ENCODE data around the gene KNCN. TPM values are rescaled to one million over a fixed set of nuclear protein-coding genes. Genes with fewer than 3 reads are reported as not detected.
A peak's percentile ranks its signal among the peaks of the same experiment; 100 is the strongest.

The KNCN gene
- total RNA-seq: under 1 TPM in 1 of 5 donors, not detected in 4; 0.14 TPM
- not detected for total RNA-seq (2013)
- 0 to 0.22 (median 0) reads per million in 29 experiments for total RNA-seq

GRCh38 chr1:46551597-46552095 is at the start of gene KNCN:
Gene KNCN (minus strand): TSS chr1:46551647. CDS start chr1:46551215, 432 bp downstream.
- no peak within 1 kb of the TSS for H3K4me3 Mint-ChIP-seq
- no peaks in the 10 kb centered on the region for H3K36me3 Mint-ChIP-seq
- Histone ChIP-seq H3K36me3 (ENCODE audit: control insufficient read depth in 2 of 2, extremely low read depth in 1 of 2, insufficient read depth in 1 of 2, low read length in 1 of 2) (no peaks in the 10 kb centered on the region), H3K27me3 (replicated peaks in 1 of 2; ENCODE audit: control insufficient read depth in 2 of 2, extremely low read depth in 1 of 2, insufficient read depth in 2 of 2, low read length in 1 of 2) (peaks cover 0 to 36% of the 10 kb centered on the region in 2 experiments), H3K4me3 (ENCODE audit: control insufficient read depth in 1 of 2, extremely low read depth in 1 of 2, low read length in 1 of 2) (no peak within 1 kb of the TSS), H3K4me1 (ENCODE audit: control insufficient read depth in 1 of 2, extremely low read depth in 1 of 2, insufficient read depth in 2 of 2, low read length in 2 of 2) (peaks cover 0 to 22% of the 10 kb centered on the region in 2 experiments), H3K27ac (ENCODE audit: low read length) (no peak within 1 kb of the TSS), H3K9me3 (no peaks in the 10 kb centered on the region)
- ChIA-PET CTCF (no interaction called here), POLR2A (no interaction called here)
- H3K9me3 Mint-ChIP-seq: no peaks in the 10 kb centered on the region
- DNase-seq (no peak), ATAC-seq (replicated peaks in 1 of 4) (no peak)
- WGBS (ENCODE audit: insufficient coverage): 77% methylated on average over 5 of the region's 6 CpGs
- H3K27me3 Mint-ChIP-seq: peaks cover 2 to 6% of the 10 kb centered on the region in 2 donors
- no peak within 1 kb of the TSS for H3K27ac Mint-ChIP-seq
- peaks cover 10 to 13% (median 12%) of the 10 kb centered on the region in 3 donors for H3K4me1 Mint-ChIP-seq

- Histone ChIP-seq H3K27me3 (replicated peaks in 1 of 2; ENCODE audit: control insufficient read depth in 2 of 2, extremely low read depth in 1 of 2, insufficient read depth in 2 of 2, low read length in 1 of 2) (no peaks in the 10 kb centered on the region), H3K4me1 (ENCODE audit: control insufficient read depth in 1 of 2, extremely low read depth in 1 of 2, insufficient read depth in 2 of 2, low read length in 2 of 2) (peaks cover 9 to 38% of the 10 kb centered on the region in 2 experiments), H3K9me3 (no peaks in the 10 kb centered on the region), H3K4me3 (ENCODE audit: control insufficient read depth in 1 of 2, extremely low read depth in 1 of 2, low read length in 1 of 2) (no peak overlapping the region), H3K27ac (ENCODE audit: low read length) (no peak overlapping the region), H3K36me3 (ENCODE audit: control insufficient read depth in 2 of 2, extremely low read depth in 1 of 2, insufficient read depth in 1 of 2, low read length in 1 of 2) (no peaks in the 10 kb centered on the region)
- Mint-ChIP-seq H3K36me3 (peaks cover 15% of the 10 kb centered on the region), H3K27ac (peak overlapping the region; percentile 78 to 79), H3K4me3 (peak overlapping the region in 1 of 3 donors; percentile 4), H3K4me1 (peaks cover 76 to 86% (median 76%) of the 10 kb centered on the region in 3 donors), H3K9me3 (no peaks in the 10 kb centered on the region), H3K27me3 (no peaks in the 10 kb centered on the region)
- DNase-seq (no peak), ATAC-seq (replicated peaks in 1 of 4) (no peak)
- WGBS (ENCODE audit: insufficient coverage): 68% methylated on average over 9 of the region's 9 CpGs
- CTCF ChIA-PET: no interaction called here
- POLR2A ChIA-PET: interaction anchor here in 1 of 2 donors (0.6 kb wide), 2 partner anchors 59 to 186 kb away, joined by 3 to 4 read pairs; no protein-coding TSS in a partner anchor
Observed at GRCh38 chr1:46599059-46599970, 47.9 kb upstream of the KNCN start.

- peaks cover 6 to 20% of the 10 kb centered on the region in 2 donors for H3K36me3 ChIP-seq (ENCODE audit: control insufficient read depth in 2 of 2, extremely low read depth in 1 of 2, insufficient read depth in 1 of 2, low read length in 1 of 2)
- Mint-ChIP-seq H3K27me3 (no peaks in the 10 kb centered on the region), H3K4me1 (peaks cover 63 to 72% (median 64%) of the 10 kb centered on the region in 3 donors), H3K9me3 (no peaks in the 10 kb centered on the region), H3K36me3 (peaks cover 39% of the 10 kb centered on the region), H3K4me3 (no peak overlapping the region), H3K27ac (peak overlapping the region; percentile 50)
- CTCF ChIA-PET: interaction anchor here in 1 of 2 donors (0.9 kb wide), 1 partner anchor 19 kb away, joined by 3 read pairs; no protein-coding TSS in a partner anchor
- H3K4me1 ChIP-seq (ENCODE audit: control insufficient read depth in 1 of 2, extremely low read depth in 1 of 2, insufficient read depth in 2 of 2, low read length in 2 of 2): peaks cover 3 to 23% of the 10 kb centered on the region in 2 experiments
- WGBS (ENCODE audit: insufficient coverage): no CpG with 5 or more reads among the region's 3 CpGs
- no peaks in the 10 kb centered on the region for H3K9me3 ChIP-seq
- ATAC-seq (replicated peaks in 1 of 4) (no peak), DNase-seq (no peak)
- H3K27me3 ChIP-seq (replicated peaks in 1 of 2; ENCODE audit: control insufficient read depth in 2 of 2, extremely low read depth in 1 of 2, insufficient read depth in 2 of 2, low read length in 1 of 2): no peaks in the 10 kb centered on the region
- H3K4me3 ChIP-seq (ENCODE audit: control insufficient read depth in 1 of 2, extremely low read depth in 1 of 2, low read length in 1 of 2): no peak overlapping the region
- H3K27ac ChIP-seq (ENCODE audit: low read length): no peak overlapping the region
- POLR2A ChIA-PET: no interaction called here
Observed at GRCh38 chr1:46596846-46597245, 45.4 kb upstream of the KNCN start.

GRCh38 chr1:46596036-46596435 is 44.6 kb upstream of the KNCN start:
- H3K9me3 ChIP-seq: no peaks in the 10 kb centered on the region
- DNase-seq (no peak), ATAC-seq (replicated peaks in 1 of 4) (no peak)
- Mint-ChIP-seq H3K4me1 (peaks cover 55 to 65% (median 56%) of the 10 kb centered on the region in 3 donors), H3K27me3 (no peaks in the 10 kb centered on the region), H3K4me3 (peak overlapping the region in 1 of 3 donors; percentile 23), H3K36me3 (peaks cover 43% of the 10 kb centered on the region), H3K9me3 (no peaks in the 10 kb centered on the region), H3K27ac (no peak overlapping the region)
- ChIA-PET POLR2A (no interaction called here), CTCF (no interaction called here)
- peaks cover 13 to 27% of the 10 kb centered on the region in 2 donors for H3K36me3 ChIP-seq (ENCODE audit: control insufficient read depth in 2 of 2, extremely low read depth in 1 of 2, insufficient read depth in 1 of 2, low read length in 1 of 2)
- no peak overlapping the region for H3K27ac ChIP-seq (ENCODE audit: low read length)
- whole genome bisulfite sequencing (ENCODE audit: insufficient coverage): no CpG with 5 or more reads among the region's 1 CpG
- H3K27me3 ChIP-seq (replicated peaks in 1 of 2; ENCODE audit: control insufficient read depth in 2 of 2, extremely low read depth in 1 of 2, insufficient read depth in 2 of 2, low read length in 1 of 2): no peaks in the 10 kb centered on the region
- H3K4me3 ChIP-seq (ENCODE audit: control insufficient read depth in 1 of 2, extremely low read depth in 1 of 2, low read length in 1 of 2): no peak overlapping the region
- H3K4me1 ChIP-seq (ENCODE audit: control insufficient read depth in 1 of 2, extremely low read depth in 1 of 2, insufficient read depth in 2 of 2, low read length in 2 of 2): peaks cover 3 to 23% of the 10 kb centered on the region in 2 experiments

GRCh38 chr1:46595127-46595526 is 43.7 kb upstream of the KNCN start:
- ChIA-PET POLR2A (no interaction called here), CTCF (no interaction called here)

GRCh38 chr1:46594063-46594462 is 42.6 kb upstream of the KNCN start:
- peaks cover 24 to 40% of the 10 kb centered on the region in 2 donors for H3K36me3 ChIP-seq (ENCODE audit: control insufficient read depth in 2 of 2, extremely low read depth in 1 of 2, insufficient read depth in 1 of 2, low read length in 1 of 2)
- H3K4me3 ChIP-seq (ENCODE audit: control insufficient read depth in 1 of 2, extremely low read depth in 1 of 2, low read length in 1 of 2): no peak overlapping the region
- Mint-ChIP-seq H3K27me3 (no peaks in the 10 kb centered on the region), H3K4me3 (no peak overlapping the region), H3K36me3 (peaks cover 63% of the 10 kb centered on the region), H3K27ac (no peak overlapping the region), H3K4me1 (peaks cover 35 to 47% (median 40%) of the 10 kb centered on the region in 3 donors), H3K9me3 (no peaks in the 10 kb centered on the region)
- WGBS (ENCODE audit: insufficient coverage): 82% methylated on average over 3 of the region's 5 CpGs
- no peak overlapping the region for H3K27ac ChIP-seq (ENCODE audit: low read length)
- CTCF ChIA-PET: interaction anchor here in 1 of 2 donors (0.7 kb wide), 1 partner anchor 143 kb away, joined by 3 read pairs; no protein-coding TSS in a partner anchor
- ATAC-seq (replicated peaks in 1 of 4) (no peak), DNase-seq (no peak)
- POLR2A ChIA-PET: no interaction called here
- peaks cover 3 to 18% of the 10 kb centered on the region in 2 experiments for H3K4me1 ChIP-seq (ENCODE audit: control insufficient read depth in 1 of 2, extremely low read depth in 1 of 2, insufficient read depth in 2 of 2, low read length in 2 of 2)
- H3K27me3 ChIP-seq (replicated peaks in 1 of 2; ENCODE audit: control insufficient read depth in 2 of 2, extremely low read depth in 1 of 2, insufficient read depth in 2 of 2, low read length in 1 of 2): no peaks in the 10 kb centered on the region
- H3K9me3 ChIP-seq: no peaks in the 10 kb centered on the region

More at GRCh38 chr1:46595127-46595526, 43.7 kb upstream of the KNCN start:
- H3K9me3 ChIP-seq: no peaks in the 10 kb centered on the region
- H3K27me3 ChIP-seq (replicated peaks in 1 of 2; ENCODE audit: control insufficient read depth in 2 of 2, extremely low read depth in 1 of 2, insufficient read depth in 2 of 2, low read length in 1 of 2): no peaks in the 10 kb centered on the region
- Mint-ChIP-seq H3K36me3 (peaks cover 52% of the 10 kb centered on the region), H3K4me3 (peak overlapping the region in 1 of 3 donors; percentile 23), H3K9me3 (no peaks in the 10 kb centered on the region), H3K4me1 (peaks cover 45 to 58% (median 50%) of the 10 kb centered on the region in 3 donors), H3K27me3 (no peaks in the 10 kb centered on the region), H3K27ac (peak overlapping the region in 1 of 2 donors; percentile 12)
- peaks cover 3 to 23% of the 10 kb centered on the region in 2 experiments for H3K4me1 ChIP-seq (ENCODE audit: control insufficient read depth in 1 of 2, extremely low read depth in 1 of 2, insufficient read depth in 2 of 2, low read length in 2 of 2)
- H3K4me3 ChIP-seq (ENCODE audit: control insufficient read depth in 1 of 2, extremely low read depth in 1 of 2, low read length in 1 of 2): no peak overlapping the region
- 43% methylated on average over 2 of the region's 3 CpGs for WGBS (ENCODE audit: insufficient coverage)
- DNase-seq: peak in 2 of 35 experiments; percentile 19 to 27
- H3K27ac ChIP-seq (ENCODE audit: low read length): no peak overlapping the region
- ATAC-seq (replicated peaks in 1 of 4): no peak
- H3K36me3 ChIP-seq (ENCODE audit: control insufficient read depth in 2 of 2, extremely low read depth in 1 of 2, insufficient read depth in 1 of 2, low read length in 1 of 2): peaks cover 17 to 30% of the 10 kb centered on the region in 2 donors

Data from T-cell (primary cell).